AG04450 (cell line): ENCODE data around the gene AK8. TPM values are rescaled to one million over a fixed set of nuclear protein-coding genes. Genes with fewer than 3 reads are reported as not detected.

Experiments used
- CTCF ChIA-PET: fragments of 300-600, 350-600 bp; formaldehyde crosslinking; extraction: SDS; loops from one replicate; lab custom pipeline; 2022; ENCODE audit warnings: antibody characterized with exemption, inconsistent platforms; lab: Charles Lee
- POLR2A ChIA-PET: fragments of 350-600 bp; formaldehyde crosslinking; extraction: SDS; loops from one replicate; lab custom pipeline; 2021; ENCODE audit warnings: antibody characterized with exemption, inconsistent platforms; lab: Yijun Ruan, JAX
- DNase-seq: peaks from one replicate; pipeline ENCODE4 v3.0.0-alpha.2; 2011; ENCODE audit warnings: low read depth, low spot score
- H3K27ac ChIP-seq: one replicate; pipeline ENCODE4 v1.5.1; 2012; ENCODE audit warnings: low read depth, low read length, control low read depth
- H3K27me3 ChIP-seq: one replicate; pipeline ENCODE4 v1.6.0; 2012; ENCODE audit warnings: low read length; ENCODE audit not compliant: control insufficient read depth, insufficient read depth
- H3K4me3 ChIP-seq: 2 replicates; pipeline ENCODE4 v1.5.1; 2011; ENCODE audit warnings: mild to moderate bottlenecking, low read depth, low read length, control low read depth
- H3K9me3 ChIP-seq: 2 replicates; pipeline ENCODE4 v1.5.1; 2012; ENCODE audit warnings: low read length; ENCODE audit not compliant: control insufficient read depth, insufficient read depth
- CTCF ChIP-seq: IDR thresholded peaks from 2 replicates; pipeline ENCODE4 v1.5.1; 2011; ENCODE audit warnings: low read depth, low read length, control low read depth, inconsistent platforms
- polyA plus RNA-seq: library from polyadenylated mRNA; depleted of rRNA; stranded (reverse); fragments of >200 nt; gene quantifications from 2 replicates; pipeline ENCODE4 v1.2.3, GENCODE V29; 2011

AK8 gene
- polyA plus RNA-seq, 1 experiment, result 0.14 TPM

GRCh38 chr9:132818588-132818987, 59.5 kb downstream of the AK8 start:
- CTCF ChIA-PET, result interaction anchor here (0.7 kb wide), 1 partner anchor 19 kb away, joined by 3 read pairs; no protein-coding TSS in a partner anchor
- H3K27me3 ChIP-seq, result peaks cover 26% of the 10 kb centered on the region

GRCh38 chr9:132814937-132815336, 63.1 kb downstream of the AK8 start:
- no peak for DNase-seq
- ChIA-PET POLR2A (no interaction called here), CTCF (interaction anchor here (0.6 kb wide), 1 partner anchor 29 kb away, joined by 3 read pairs; no protein-coding TSS in a partner anchor)
- Histone ChIP-seq H3K27me3 (peaks cover 17% of the 10 kb centered on the region), H3K4me3 (no peak overlapping the region), H3K9me3 (no peaks in the 10 kb centered on the region), H3K27ac (no peak overlapping the region)
- no peak for TF ChIP-seq CTCF

More at GRCh38 chr9:132818588-132818987, 59.5 kb downstream of the AK8 start:
- H3K27ac ChIP-seq, result no peak overlapping the region
- DNase-seq, result no peak
- H3K4me3 ChIP-seq, result no peak overlapping the region
- H3K9me3 ChIP-seq, result no peaks in the 10 kb centered on the region
- POLR2A ChIA-PET, result no interaction called here
- no peak for TF ChIP-seq CTCF

GRCh38 chr9:132813115-132813771, 64.8 kb downstream of the AK8 start:
- TF ChIP-seq CTCF, result no peak
- DNase-seq, result no peak
- ChIA-PET CTCF (no interaction called here), POLR2A (no interaction called here)
- Histone ChIP-seq H3K4me3 (no peak overlapping the region), H3K27ac (no peak overlapping the region), H3K27me3 (peaks cover 20% of the 10 kb centered on the region), H3K9me3 (no peaks in the 10 kb centered on the region)

GRCh38 chr9:132811985-132812384, 66.1 kb downstream of the AK8 start:
- Histone ChIP-seq H3K27ac (no peak overlapping the region), H3K9me3 (no peaks in the 10 kb centered on the region), H3K4me3 (no peak overlapping the region), H3K27me3 (peaks cover 31% of the 10 kb centered on the region)
- DNase-seq, result no peak
- ChIA-PET POLR2A (no interaction called here), CTCF (interaction anchor here (0.6 to 1.6 kb wide), 4 partner anchors 11 to 1305 kb away, joined by 3 to 4 read pairs (median 4); no protein-coding TSS in a partner anchor)
- TF ChIP-seq CTCF, result no peak

- Histone ChIP-seq H3K9me3 (no peaks in the 10 kb centered on the region), H3K4me3 (no peak overlapping the region), H3K27me3 (peaks cover 33% of the 10 kb centered on the region), H3K27ac (no peak overlapping the region)
- ChIA-PET POLR2A (no interaction called here), CTCF (no interaction called here)
- no peak for TF ChIP-seq CTCF
- no peak for DNase-seq
Observed at GRCh38 chr9:132810314-132810713, 67.8 kb downstream of the AK8 start.
